Measurements from ENCODE around the gene KLF1. TPM values are rescaled to one million over a fixed set of nuclear protein-coding genes. Genes with fewer than 3 reads are reported as not detected.
"Not testable (repeated sequence)": the region's sequence is repeated elsewhere in the genome, so short reads cannot be mapped to it uniquely, and the experiment has no call there.

KLF1 gene
- total and polyA plus RNA-seq, 11 donors = 0.19 to 0.25 TPM; not detected in 9

- TF ChIP-seq CTCF (IDR thresholded peaks at IDR 0.05) (no peak), POLR2A (IDR thresholded peaks at IDR 0.05) (no peak)
- no peaks in the 10 kb centered on the region for H3K4me1 ChIP-seq
- WGBS, 4 donors = 93 to 96% (median 93%) methylated on average over 34 to 35 of the region's 35 CpGs
These were observed 28.7 kb downstream of the KLF1 start for GRCh38 chr19:12858041-12858928.

GRCh38 chr19:12856653-12857052 is 30.3 kb downstream of the KLF1 start:
- DNase-seq = no peak
- no peaks in the 10 kb centered on the region for H3K4me1 ChIP-seq
- no peak overlapping the region for H3K4me3 ChIP-seq
- H3K27me3 ChIP-seq = no peaks in the 10 kb centered on the region
- intact Hi-C loops (cut with DNase I) = no loop called here
- no peak overlapping the region for H3K27ac ChIP-seq
- no peak for TF ChIP-seq CTCF (IDR thresholded peaks at IDR 0.05)
- TF ChIP-seq POLR2A (IDR thresholded peaks at IDR 0.05) = no peak
- ATAC-seq = no peak
- peaks cover 0 to 21% (median 2%) of the 10 kb centered on the region in 12 donors for H3K9me3 ChIP-seq
- WGBS, 4 donors = 76 to 83% (median 78%) methylated on average over 1 of the region's 1 CpG
- H3K36me3 ChIP-seq = no peaks in the 10 kb centered on the region

More at GRCh38 chr19:12858041-12858928, 28.7 kb downstream of the KLF1 start:
- Histone ChIP-seq H3K9me3 (peaks cover 0 to 21% (median 2%) of the 10 kb centered on the region in 12 donors), H3K27me3 (no peaks in the 10 kb centered on the region), H3K4me3 (no peak overlapping the region), H3K27ac (no peak overlapping the region), H3K36me3 (no peaks in the 10 kb centered on the region)
- intact Hi-C loops (cut with DNase I) = no loop called here
- ATAC-seq = no peak
- no peak for DNase-seq

GRCh38 chr19:12847159-12848139 is 39.6 kb downstream of the KLF1 start:
- TF ChIP-seq POLR2A (IDR thresholded peaks at IDR 0.05) (peak in 1 of 2 donors; percentile 7), CTCF (IDR thresholded peaks at IDR 0.05) (peak; percentile 98 to 100 (median 99))
- 11 to 17% (median 14%) methylated on average over 13 to 69 of the region's 69 CpGs for WGBS, 4 donors
- H3K9me3 ChIP-seq = no peaks in the 10 kb centered on the region
- H3K27me3 ChIP-seq = peaks cover 0 to 34% (median 19%) of the 10 kb centered on the region in 9 donors
- DNase-seq (peak; percentile 79 to 91 (median 83)), ATAC-seq (peak; percentile 90 to 99 (median 96))
- intact Hi-C loops (cut with DNase I) = loop anchor here in 9 of 10 donors (1.0 to 10.0 kb wide), 11 partner anchors 80 to 283 kb away; no protein-coding TSS in a partner anchor
- no peak overlapping the region for H3K27ac ChIP-seq
- H3K4me3 ChIP-seq = peak overlapping the region in 9 of 12 donors; percentile 7 to 39 (median 22)
- H3K4me1 ChIP-seq = peaks cover 0 to 10% (median 6%) of the 10 kb centered on the region in 12 donors
- no peaks in the 10 kb centered on the region for H3K36me3 ChIP-seq

DNA sequence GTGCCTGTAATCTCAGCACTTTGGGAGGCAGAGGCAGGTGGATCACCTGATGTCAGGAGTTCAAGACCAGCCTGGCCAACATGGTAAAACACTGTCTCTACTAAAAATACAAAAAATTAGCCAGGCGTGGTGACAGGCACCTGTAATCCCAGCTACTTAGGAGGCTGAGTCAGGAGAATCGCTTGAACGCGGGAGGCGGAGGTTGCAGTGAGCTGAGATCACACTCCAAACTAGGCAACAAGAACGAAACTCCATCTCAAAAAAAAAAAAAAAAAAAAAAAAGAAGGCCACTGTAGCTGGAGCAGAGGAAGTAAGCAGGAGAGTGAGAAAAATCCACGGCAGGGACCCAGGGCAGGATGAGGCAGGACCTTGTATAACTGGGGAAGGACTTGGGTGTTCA is 40.4 kb downstream of the KLF1 start:
- intact Hi-C loops (cut with DNase I) = loop anchor here in 9 of 10 donors (1.0 to 10.0 kb wide), 11 partner anchors 79 to 282 kb away; no protein-coding TSS in a partner anchor
- WGBS, 4 donors = 84 to 90% (median 86%) methylated on average over 7 of the region's 7 CpGs
- not testable (repeated sequence) for H3K27ac ChIP-seq, H3K9me3 ChIP-seq, H3K36me3 ChIP-seq, H3K4me3 ChIP-seq, ATAC-seq, DNase-seq
- Histone ChIP-seq H3K27me3 (peaks cover 0 to 41% (median 27%) of the 10 kb centered on the region in 9 donors), H3K4me1 (peaks cover 0 to 10% (median 6%) of the 10 kb centered on the region in 12 donors)
